ENCODE data around the gene RGL4.

DNA sequence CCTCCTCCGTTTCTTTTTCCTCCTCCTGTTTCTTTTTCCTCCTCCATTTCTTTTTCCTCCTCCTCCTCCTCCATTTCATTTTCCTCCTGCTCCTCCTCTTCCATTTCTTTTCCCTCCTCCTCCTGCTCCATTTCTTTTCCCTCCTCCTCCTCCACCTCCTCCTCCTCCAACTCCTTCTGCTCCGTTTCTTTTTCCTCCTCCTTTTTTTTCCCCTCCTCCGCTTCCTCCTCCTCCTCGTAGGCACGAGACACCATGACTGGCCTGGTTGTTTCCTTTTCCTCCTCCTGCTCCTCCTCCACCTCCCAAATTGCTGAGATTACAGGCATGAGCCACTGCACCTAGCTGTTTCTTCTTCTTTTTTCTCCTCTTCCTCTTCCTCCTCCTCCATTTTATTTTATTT, 33.1 kb upstream of the RGL4 start:
- TF ChIP-seq, protein P1, sequence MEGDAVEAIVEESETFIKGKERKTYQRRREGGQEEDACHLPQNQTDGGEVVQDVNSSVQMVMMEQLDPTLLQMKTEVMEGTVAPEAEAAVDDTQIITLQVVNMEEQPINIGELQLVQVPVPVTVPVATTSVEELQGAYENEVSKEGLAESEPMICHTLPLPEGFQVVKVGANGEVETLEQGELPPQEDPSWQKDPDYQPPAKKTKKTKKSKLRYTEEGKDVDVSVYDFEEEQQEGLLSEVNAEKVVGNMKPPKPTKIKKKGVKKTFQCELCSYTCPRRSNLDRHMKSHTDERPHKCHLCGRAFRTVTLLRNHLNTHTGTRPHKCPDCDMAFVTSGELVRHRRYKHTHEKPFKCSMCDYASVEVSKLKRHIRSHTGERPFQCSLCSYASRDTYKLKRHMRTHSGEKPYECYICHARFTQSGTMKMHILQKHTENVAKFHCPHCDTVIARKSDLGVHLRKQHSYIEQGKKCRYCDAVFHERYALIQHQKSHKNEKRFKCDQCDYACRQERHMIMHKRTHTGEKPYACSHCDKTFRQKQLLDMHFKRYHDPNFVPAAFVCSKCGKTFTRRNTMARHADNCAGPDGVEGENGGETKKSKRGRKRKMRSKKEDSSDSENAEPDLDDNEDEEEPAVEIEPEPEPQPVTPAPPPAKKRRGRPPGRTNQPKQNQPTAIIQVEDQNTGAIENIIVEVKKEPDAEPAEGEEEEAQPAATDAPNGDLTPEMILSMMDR (IDR thresholded peaks at IDR 0.05) = no peak
- TF ChIP-seq EZH2 (IDR thresholded peaks at IDR 0.05; ENCODE audit: borderline replicate concordance, insufficient read depth, low read depth, low read length, poor library complexity, severe bottlenecking) = no peak

Data from B cell (primary cell).